SK-N-MC (cell line): ENCODE results near the gene TTLL1.

Experiments
- EZH2 ChIP-seq: fragments of 200-600 bp; sonication (generic); IDR thresholded peaks from one replicate; pipeline ENCODE4 v1.6.1; 2017; ENCODE audit warnings: antibody characterized with exemption
- POLR2AphosphoS5 ChIP-seq: IDR thresholded peaks from 2 replicates; pipeline ENCODE4 v1.6.1; 2012; ENCODE audit warnings: mild to moderate bottlenecking, low read depth, low read length, borderline replicate concordance

- TF ChIP-seq EZH2 (no peak), POLR2AphosphoS5 (no peak)
Measured at GRCh38 chr22:42997582-42998090, 91.6 kb downstream of the TTLL1 start.
